Sciatic nerve (tissue), 2 donors: ENCODE results near the gene C19orf44. TPM values are rescaled to one million over a fixed set of nuclear protein-coding genes. Genes with fewer than 3 reads are reported as not detected.
"Not testable (repeated sequence)": the region's sequence is repeated elsewhere in the genome, so short reads cannot be mapped to it uniquely, and the experiment has no call there.

Source experiments
- ATAC-seq: fragments of 200-7000 bp; cut with Tn5 transposase; one replicate; pipeline ENCODE4 v1.9.1; 2020; ENCODE audit warnings: mild to moderate bottlenecking, moderate library complexity
- DNase-seq: peaks from one replicate; pipeline ENCODE4 v3.0.0-alpha.2; 2020; ENCODE audit warnings: low spot score
- intact Hi-C: fragments of 100-400 bp; cut with DNase I; formaldehyde crosslinking; loops from one replicate; pipeline ENCODE4 v1.14.2; 2022
- total RNA-seq: library from RNA; stranded (reverse); fragmentation: NEBNext Ultra II Directional; extraction: Animal tissue kit (Norgen Biotek cat#: 25700); gene quantifications from one replicate; pipeline ENCODE4 v1.2.1, GENCODE V29; 2021
- donor health status: DM: no; HTN: no; CAD: no.
- donor health status: DM: no; HTN: no; CAD: no.

Gene C19orf44
- total RNA-seq, 1 donor from 2014 or later, result 11.2 TPM

DNA sequence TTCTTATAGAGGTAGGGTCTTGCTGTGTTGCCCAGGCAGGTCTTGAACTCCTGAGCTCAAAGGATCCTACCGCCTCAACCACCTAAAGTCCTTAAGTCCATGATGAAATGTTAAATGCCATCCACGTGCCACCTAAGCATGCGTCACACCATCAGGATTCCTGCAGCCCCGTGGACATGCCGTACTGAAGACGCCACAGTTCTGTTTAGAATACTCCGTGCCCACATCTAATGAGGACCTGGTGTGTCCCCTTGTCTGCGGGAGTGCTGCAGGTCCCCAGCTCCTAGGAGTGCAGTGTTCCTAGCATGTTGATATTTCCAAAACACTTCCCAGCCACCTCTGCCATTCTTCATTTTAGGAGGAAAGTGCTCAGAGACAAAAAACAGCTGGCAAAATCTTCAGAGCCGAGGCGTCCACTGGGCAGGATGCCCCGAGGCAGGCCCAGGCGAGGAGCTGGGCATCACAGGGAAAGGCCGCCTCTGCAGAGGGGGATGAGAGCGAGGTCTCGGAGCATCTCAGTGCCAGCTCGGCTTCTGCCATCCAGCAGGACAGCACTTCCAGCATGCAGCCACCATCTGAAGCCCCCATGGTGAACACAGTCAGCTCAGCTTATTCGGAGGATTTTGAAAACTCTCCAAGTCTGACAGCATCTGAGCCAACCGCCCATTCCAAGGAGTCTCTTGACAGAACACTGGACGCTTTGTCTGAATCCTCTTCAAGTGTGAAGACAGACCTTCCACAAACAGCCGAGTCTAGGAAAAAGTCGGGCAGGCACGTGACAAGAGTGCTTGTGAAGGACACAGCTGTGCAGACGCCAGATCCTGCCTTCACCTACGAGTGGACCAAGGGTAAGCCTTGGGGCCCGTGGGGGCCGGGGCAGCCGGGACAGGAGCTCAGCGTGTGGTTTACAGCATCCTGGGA lies 13.2 kb downstream of the C19orf44 start:
- peak; percentile 77 for DNase-seq
- intact Hi-C loops, result no loop called here
- ATAC-seq, result peak; percentile 95

DNA sequence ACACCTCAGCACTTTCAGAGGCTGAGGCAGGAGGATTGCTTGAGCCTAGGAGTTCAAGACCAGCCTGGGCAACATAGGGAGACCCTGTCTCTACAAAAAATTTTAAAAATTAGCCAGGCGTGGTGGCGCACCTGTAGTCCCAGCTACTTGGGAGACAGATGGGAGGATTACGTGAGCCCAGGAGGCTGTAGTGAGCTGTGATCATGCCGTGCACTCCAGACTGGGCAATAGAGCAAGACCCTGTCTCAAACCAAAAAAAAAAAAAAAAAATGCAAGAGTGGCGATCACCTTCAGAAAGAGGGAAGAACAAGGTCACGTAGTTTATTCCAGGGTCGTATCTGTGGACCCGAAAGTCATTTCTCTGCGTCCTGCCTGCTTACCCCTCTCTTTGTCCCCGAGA lies 16.4 kb downstream of the C19orf44 start:
- intact Hi-C loops, DNase-seq, ATAC-seq: not testable (repeated sequence)

DNA sequence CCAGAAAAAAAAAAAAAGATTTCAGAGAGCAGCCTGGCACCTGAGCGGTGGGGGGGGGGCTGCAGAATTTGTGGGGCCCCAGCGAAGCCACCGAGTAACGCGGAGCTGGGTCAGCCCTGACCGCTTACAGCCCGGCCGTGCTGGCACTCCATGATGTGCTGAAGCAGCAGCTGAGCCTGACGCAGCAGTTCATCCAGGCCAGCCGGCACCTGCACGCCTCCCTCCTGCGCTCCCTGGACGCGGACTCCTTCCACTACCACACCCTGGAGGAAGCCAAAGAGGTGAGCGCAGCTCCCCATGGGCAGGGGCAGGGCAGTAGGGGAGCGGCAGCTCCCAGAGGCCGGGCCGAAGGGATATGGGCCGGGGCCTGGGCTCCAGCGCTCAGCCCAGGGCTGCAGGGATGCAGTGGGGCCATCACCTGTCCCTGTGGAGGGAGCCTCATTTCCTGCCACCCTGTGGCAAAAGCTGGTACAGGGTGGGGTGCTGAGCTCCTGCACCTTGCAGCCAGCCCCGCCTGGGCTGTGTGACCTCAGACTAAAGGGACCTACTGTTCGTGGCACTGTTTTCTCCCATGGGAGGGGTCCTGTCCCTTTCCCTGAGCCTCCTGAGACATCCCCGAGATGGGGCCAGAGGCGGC lies 18.3 kb downstream of the C19orf44 start:
- DNase-seq (no peak), ATAC-seq (no peak)
- intact Hi-C loops, result no loop called here

DNA sequence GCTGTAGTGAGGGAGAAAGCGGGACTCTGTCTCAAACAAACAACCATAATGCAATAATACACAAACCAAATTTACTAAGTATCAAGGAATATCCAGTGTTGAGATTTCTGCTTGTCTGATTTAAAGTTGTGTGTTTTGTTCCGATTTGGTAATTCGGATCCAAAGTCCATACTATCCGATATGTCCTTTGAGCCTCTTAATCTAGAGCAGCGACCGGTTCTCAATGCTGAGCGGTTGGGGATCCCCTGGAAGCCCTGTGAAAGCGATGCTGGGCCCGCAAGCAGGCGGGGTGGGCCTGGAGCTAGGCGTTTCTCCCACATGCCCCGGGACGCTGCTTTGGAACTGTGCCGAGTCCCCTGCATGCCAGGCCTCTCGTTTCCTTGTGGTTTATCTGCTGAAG lies 20.2 kb downstream of the C19orf44 start:
- no peak for ATAC-seq
- DNase-seq, result no peak

DNA sequence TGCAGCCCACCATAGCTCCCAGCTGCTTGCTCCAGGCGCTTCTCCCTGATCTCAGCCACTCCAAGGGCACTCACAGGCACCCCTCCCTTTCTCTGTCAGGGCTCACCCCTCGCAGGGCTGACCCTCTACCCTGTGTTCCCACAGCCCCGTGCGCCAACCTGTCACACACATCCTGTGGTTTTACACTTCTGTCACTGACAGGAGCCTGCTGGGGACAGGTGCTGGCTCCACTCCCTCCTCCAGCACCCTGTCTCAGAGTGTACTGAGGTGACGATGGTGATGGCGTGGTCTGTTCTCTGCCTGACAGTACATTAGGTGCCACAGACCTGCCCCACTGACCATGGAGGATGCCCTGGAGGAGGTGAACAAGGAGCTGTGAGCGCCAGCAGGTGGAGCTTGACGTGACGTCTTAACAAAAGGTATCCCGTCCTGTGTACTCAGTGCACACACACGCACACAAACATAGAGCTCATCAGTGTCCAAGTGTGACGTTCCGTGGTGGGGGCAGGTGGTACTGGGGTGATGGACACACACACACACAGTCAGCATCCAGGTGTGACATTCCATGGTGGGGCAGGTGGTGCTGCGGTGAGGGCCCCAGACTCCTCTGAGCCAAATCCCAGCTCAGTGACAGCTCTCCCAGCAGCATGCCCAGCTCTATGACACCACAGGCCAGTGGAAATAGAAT lies 20.9 kb downstream of the C19orf44 start:
- intact Hi-C loops, result no loop called here
- ATAC-seq, result no peak

More for the DNA sequence above, 20.2 kb downstream of the C19orf44 start:
- intact Hi-C loops, result no loop called here

DNA sequence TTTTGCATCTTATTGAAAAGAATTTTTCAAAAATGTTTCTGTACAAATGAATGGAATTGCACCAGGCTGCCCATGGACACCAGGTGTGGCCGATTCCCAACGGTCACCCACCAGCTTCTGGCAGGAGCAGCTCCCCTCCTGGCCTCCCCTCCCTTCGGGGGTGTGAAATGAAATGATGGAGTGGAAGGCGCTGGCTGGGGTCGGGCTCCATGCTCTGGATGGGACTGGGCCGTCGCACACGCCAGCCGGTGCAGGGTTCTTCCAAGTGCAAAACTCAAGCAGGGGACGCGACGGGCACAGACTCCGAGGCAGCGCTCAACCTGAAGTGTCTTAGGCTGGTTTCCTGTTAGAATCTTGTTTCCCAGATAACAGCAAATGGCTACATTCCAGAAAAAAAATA lies 21.9 kb downstream of the C19orf44 start:
- DNase-seq (no peak), ATAC-seq (no peak)
- intact Hi-C loops, result no loop called here

More for the DNA sequence above, 20.9 kb downstream of the C19orf44 start:
- DNase-seq, result no peak

DNA sequence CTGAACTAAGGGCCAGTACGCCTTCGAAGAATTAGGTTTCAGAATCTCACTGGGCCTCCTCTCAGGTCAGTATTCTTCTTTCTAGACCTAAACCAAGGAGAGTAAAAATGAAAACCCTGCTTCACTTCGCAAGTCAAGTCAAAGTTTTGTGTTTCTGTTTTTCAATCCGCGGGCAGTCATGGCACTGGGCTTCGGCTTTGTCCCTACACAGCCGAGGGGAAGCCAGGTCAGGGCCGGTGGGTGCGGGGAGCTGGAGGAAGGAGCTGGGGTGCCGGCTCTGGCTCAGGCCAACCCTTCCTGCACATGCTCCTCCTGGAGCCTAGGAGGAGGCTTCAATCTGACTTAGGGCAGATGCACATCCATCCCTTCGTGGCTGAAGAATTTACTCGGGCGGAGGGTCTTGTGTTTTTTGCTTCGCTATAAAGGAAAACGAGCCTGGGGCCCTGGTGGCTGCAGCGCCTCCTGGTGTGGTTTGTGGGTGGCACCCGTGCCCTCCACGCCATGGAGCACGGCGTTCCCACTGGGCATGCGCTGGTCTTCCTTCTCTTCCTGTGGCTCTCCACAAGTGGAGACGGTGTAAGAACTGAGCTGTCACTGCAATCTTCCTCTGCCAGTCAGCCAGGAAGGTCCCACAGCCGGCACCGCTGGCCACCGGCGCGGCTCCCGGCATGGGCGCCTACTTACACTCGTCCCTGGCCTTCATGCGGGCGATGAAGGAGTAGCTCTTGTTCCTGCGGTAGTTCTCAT lies 22.5 kb downstream of the C19orf44 start:
- intact Hi-C loops, result no loop called here
- ATAC-seq (no peak), DNase-seq (no peak)

DNA sequence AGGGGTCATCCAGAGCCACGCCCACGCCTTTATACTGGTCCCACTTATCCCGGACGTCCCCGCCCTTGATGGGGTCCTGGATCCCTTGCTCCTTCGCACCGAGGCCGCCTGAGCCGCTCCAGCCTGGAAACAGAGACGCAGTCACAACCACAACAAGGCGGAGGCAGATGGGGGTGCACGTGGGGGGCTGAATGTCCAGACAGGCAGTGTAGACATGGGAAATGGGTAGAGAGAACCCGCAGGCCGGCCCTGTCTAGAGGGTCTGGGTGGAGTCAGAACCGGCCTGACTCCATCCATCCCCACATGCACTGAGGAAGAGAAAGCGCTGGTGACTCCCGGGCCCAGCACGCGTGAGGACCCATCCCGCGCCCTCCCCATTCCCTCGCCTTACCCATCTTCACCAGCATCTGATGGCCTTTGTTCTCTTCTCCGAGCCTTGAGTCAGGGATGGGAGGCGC lies 23.1 kb downstream of the C19orf44 start:
- intact Hi-C loops, result no loop called here
- DNase-seq (no peak), ATAC-seq (no peak)

DNA sequence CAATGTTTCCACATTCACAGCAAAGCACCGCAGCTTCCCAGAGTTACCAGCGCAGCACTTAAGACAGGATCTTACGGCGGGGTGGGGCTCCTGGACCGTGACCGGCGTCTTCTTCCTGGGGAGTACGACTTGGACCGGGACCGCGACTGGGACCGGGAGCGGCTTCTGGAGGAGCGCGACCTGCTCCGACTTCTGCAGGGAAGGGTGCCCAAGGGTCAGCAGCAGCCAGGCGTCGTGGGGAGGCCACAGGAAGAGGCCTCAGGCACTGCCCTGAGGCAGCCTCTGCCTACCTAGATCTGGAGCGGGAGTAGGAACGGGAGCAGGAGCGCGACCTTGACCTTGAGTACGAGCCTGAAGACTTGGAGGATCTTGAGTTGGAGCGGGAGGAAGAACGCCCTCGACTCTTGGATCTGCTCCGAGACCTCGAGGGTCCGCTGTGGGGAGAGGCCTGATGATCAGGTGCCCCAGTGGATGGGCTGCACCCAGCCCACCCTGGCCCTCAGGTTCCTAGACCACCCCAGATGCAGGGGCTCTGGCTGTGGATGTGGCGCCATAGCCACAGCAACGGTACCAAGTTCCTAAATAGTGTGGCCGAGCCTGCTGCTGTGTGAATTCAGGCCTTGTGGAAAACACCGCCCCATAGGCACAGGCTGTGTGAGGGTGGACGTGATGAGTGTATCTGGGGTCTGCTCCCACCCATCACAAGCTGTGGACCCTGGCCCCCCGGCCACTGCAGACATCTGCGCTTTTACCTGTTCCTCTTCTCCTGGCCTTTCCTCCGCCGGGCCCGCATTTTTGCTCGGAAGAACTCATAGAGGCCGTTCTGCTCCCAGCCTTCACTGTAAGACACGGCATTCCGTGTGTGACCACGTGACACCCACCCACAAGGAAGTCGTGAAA lies 24.1 kb downstream of the C19orf44 start:
- intact Hi-C loops, result no loop called here
- DNase-seq, result no peak
- peak; percentile 18 for ATAC-seq

DNA sequence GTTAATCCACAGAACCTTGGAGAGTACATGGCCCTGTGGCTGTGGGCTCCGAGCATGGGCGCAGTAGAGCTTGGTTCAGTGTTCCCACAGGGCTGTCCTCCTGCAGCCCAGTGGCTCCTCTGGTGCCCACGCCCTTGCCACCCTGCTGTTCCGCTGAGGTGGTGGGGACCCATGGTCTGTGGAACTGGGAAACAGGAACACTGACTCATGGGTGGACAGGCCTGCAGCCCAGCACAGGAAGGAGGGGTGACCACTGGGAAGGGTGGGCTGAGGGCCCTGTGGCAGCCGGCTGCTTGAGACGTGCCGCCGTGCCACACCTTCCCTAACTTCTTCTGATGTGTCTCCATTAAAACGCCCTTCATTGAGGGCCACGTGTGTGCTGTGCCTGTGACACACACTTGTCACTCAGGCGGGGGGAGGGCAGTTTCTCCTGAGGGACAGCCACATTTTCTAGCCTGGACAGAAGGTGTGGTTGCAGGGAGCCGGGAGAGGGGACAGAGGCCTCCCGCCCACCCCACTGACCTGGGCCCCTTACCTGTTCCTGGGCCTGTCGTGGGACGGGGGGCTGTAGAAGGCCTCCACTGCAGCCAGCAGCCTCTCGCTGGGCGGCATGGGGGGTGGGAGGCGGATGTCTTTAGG lies 24.9 kb downstream of the C19orf44 start:
- DNase-seq, result no peak
- intact Hi-C loops, result no loop called here
- no peak for ATAC-seq

DNA sequence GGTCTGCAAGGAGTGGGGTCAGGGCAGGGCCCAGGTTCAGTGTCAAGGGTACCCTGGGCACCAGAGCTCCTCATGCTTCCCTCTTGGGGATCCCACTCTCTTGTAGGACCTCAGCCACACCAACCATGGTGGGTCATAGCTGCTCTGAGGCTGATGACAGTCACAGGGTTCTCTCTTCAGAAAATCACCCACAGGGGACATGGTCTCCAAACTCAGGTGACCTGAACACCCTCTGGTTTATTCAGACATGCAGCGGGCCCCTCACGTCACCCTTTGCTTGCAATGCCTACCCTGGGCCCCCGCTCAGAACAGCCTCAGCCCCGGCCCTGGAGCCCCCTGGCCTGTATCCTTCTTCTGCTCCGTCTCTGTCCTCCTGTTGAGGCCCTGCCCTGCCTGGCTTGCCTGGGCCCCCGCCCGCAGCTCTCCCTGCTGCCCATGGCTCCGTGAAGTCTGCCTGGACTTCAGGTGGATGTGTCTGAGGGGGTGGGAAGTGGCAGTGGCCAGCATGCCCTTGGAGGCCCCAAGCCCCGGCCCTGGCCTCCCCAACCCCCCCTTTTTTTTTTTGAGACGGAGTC lies 25.6 kb downstream of the C19orf44 start:
- ATAC-seq (no peak), DNase-seq (no peak)
- intact Hi-C loops, result no loop called here

DNA sequence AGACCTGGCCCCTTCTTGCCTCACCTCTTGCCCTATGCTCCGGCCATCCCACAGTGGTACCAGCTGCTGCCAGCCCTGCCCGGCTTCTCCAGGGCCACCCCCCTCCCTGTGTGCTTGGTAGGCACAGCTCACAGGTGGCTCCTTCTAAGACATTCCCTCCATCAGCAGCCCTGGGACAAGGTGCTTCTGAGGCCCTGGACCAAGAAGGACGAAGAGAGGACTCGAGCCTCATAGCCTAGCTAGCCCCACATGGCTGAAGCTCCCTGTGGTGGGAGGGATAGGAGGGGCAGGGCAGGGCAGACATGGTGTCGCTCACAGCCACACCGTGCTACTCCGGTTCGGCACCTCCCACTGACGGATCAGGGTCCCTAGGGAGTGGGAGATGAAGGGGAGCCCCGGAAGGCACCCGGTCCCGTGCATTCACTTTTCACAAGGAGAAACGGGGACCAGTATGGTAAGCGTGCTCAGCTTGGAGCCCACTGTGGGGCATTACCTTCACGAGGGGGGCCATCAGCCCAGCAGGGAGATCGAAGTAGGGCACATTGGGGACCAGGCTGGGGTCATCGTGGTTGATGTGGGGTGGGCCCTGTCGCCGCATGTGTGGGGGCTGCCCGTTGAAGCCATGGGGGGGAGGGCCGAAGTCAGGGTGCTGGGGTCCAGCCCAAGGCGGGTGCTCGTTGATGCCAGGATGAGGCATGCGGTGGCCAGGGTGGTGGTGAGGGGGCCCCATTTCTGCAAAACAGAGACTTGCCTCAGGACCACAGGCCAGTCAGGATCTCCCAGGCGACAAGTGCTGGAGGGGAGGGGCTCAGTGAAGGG lies 26.6 kb downstream of the C19orf44 start:
- DNase-seq (no peak), ATAC-seq (no peak)
- intact Hi-C loops, result no loop called here

DNA sequence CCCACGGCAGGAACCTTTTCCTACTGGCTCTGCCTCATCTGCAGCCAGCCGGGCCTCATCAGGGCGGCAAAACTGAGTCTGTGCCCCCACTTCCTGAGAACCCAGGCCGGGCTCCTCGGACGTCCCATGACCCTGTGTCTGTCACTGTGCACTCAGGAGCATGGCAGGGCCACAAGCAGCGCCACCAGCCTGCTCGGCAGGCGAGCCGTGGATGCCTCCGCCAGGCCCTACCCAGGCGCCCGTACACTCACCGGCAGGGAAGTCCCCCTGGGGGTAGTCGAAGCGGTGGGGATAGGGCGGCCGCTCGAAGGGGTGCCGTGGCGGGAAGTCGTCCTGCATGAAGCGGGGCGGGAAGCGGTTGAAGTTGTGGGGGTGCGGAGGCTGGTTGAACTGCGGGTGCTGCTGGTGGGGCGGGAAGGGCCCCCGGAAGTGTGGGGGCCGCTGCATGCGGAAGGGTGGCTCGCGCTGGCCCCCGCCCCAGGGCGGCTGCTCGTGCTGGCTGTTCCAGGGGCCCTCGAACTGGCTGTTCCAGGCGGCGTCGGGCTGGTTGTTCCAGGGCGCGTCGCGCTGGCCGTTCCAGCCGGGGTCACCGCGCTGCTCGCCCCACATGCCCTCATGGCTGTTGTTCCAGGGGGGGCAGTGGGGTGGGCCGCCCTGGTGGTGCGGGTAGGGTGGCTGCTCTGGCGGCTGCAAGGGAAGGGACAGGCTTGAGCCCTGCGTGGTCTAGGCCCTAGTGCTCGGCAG lies 29.0 kb downstream of the C19orf44 start:
- intact Hi-C loops, result no loop called here

DNA sequence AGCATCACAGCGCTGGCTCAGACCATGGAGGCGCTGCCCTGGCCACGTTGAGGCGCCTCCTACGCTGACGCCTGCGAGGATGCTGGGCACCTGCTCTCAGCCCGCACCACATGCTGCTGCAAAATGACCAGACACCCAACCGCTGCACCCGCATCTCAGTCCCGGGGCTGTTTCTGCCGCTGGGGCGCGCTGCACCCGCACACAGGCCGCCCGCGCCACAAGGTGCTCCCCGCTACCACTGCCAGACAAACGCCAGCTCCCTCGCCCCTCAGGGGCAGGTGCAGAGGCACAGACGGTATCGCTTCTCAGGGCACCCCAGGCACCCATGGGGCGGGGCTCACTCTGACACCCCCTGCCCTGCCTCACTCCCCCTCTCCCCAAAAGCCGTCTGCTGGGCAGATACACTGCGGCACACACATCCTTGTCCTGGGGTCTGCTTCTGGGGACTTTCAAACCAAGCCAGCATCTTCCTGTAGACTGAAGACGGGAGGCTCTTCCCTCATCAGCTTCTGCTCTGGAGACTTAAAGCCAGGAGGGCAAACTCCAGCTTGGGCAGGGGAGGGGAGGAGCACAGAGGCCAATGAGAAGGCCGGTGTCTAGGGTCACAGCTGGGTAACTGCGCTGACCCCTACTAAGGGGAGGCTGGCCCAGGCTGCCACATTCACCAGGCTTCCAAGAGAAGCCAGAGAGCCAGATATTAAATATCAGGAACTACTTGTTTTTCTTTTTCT lies 29.7 kb downstream of the C19orf44 start:
- intact Hi-C loops, result no loop called here
- ATAC-seq (no peak), DNase-seq (no peak)

More for the DNA sequence above, 29.0 kb downstream of the C19orf44 start:
- DNase-seq (no peak), ATAC-seq (no peak)

DNA sequence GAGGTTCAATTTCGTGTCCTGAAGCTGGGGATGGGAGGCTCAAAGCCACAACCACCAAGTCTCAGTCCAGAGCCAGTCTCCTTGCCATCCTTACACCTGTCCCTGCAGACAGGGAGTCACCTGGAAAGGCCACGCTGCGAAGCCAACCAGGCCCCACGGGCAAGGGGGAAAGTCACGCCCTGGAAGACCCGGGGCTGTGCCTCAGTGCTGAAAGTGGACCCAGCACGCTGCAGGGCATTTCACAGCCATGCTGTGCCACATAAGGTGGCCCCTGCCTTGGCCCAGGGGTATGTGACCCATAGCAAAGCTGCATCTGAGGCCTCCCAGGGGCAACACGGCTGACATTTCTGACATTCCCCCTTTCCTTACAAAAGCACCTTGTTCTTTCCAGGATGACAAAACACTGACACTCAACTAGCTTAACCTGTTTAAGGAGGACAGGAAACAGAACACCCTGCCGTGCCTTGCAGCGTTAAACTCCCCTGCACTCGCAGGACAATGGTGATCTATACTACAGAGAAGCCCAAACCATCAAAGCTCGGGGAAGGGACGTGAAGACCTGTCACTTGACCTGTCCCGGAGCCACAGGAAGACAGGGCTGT lies 31.2 kb downstream of the C19orf44 start:
- DNase-seq (no peak), ATAC-seq (no peak)
- intact Hi-C loops, result no loop called here
